OCI-LY1 (cell line): Measurements from ENCODE around the gene TIAM1.

Experiments used
- H2AFZ ChIP-seq: fragments of 200-600 bp; sonication (generic), shearing (Covaris generic); 2 replicates; pipeline ENCODE4 v1.6.0; 2014; ENCODE audit warnings: antibody characterized with exemption, mild to moderate bottlenecking, low read length
- H3F3A ChIP-seq: fragments of 200-600 bp; sonication (generic), shearing (Covaris generic); 2 replicates; pipeline ENCODE4 v1.6.0; 2014; ENCODE audit warnings: mild to moderate bottlenecking, antibody characterized with exemption, low read length, moderate library complexity; ENCODE audit not compliant: insufficient read depth
- H3K27ac ChIP-seq: fragments of 200-600 bp; sonication (generic); 2 replicates; pipeline ENCODE4 v1.5.1; 2014; ENCODE audit warnings: low read length, mixed run types, mild to moderate bottlenecking, low read depth; ENCODE audit not compliant: poor library complexity, severe bottlenecking
- H3K27me3 ChIP-seq: fragments of 200-600 bp; sonication (generic); 2 replicates; pipeline ENCODE4 v1.6.0; 2014; ENCODE audit warnings: antibody characterized with exemption, mild to moderate bottlenecking, low read length, moderate library complexity; ENCODE audit not compliant: insufficient read depth
- H3K36me3 ChIP-seq: fragments of 200-600 bp; sonication (generic); 2 replicates; pipeline ENCODE4 v1.6.1; 2014; ENCODE audit warnings: mild to moderate bottlenecking, antibody characterized with exemption, low read length, moderate library complexity, mixed read lengths; ENCODE audit not compliant: insufficient read depth
- H3K4me1 ChIP-seq: fragments of 200-600 bp; sonication (generic); 2 replicates; pipeline ENCODE4 v1.5.1; 2014; ENCODE audit warnings: mild to moderate bottlenecking, low read length, moderate library complexity; ENCODE audit not compliant: insufficient read depth, severe bottlenecking
- H3K4me2 ChIP-seq: fragments of 200-600 bp; sonication (generic), shearing (Covaris generic); 2 replicates; pipeline ENCODE4 v1.6.1; 2014; ENCODE audit warnings: low read length
- H3K4me3 ChIP-seq: fragments of 200-600 bp; sonication (generic); 2 replicates; pipeline ENCODE4 v1.5.1; 2014; ENCODE audit warnings: low read length, low read depth, mild to moderate bottlenecking, mixed read lengths; ENCODE audit not compliant: poor library complexity, severe bottlenecking
- H3K79me2 ChIP-seq: fragments of 200-600 bp; shearing (Covaris generic); 2 replicates; pipeline ENCODE4 v1.6.1; 2016; ENCODE audit warnings: mixed run types, low read length, mixed read lengths; ENCODE audit not compliant: insufficient read depth
- H3K9ac ChIP-seq: fragments of 200-600 bp; sonication (generic), shearing (Covaris generic); 2 replicates; pipeline ENCODE4 v1.6.1; 2014; ENCODE audit warnings: mild to moderate bottlenecking, low read length, mixed read lengths
- H3K9me2 ChIP-seq: fragments of 200-600 bp; sonication (generic), shearing (Covaris generic); 2 replicates; pipeline ENCODE4 v1.6.1; 2014; ENCODE audit warnings: low read depth, mild to moderate bottlenecking, low read length, mixed read lengths
- H3K9me3 ChIP-seq: fragments of 200-600 bp; shearing (Covaris generic); 2 replicates; pipeline ENCODE4 v1.6.1; 2014; ENCODE audit warnings: low read length, mixed read lengths
- H4K20me1 ChIP-seq: fragments of 200-600 bp; sonication (generic), shearing (Covaris generic); 2 replicates; pipeline ENCODE4 v1.6.0; 2016; ENCODE audit warnings: mild to moderate bottlenecking, low read length; ENCODE audit not compliant: insufficient read depth
- CTCF ChIP-seq: fragments of 200-600 bp; sonication (generic), shearing (Covaris generic); IDR thresholded peaks from 2 replicates; pipeline ENCODE4 v1.5.1; 2017; ENCODE audit warnings: mild to moderate bottlenecking, antibody characterized with exemption, low read length, moderate library complexity, mixed read lengths
- EZH2 ChIP-seq: fragments of 200-600 bp; sonication (generic), shearing (Covaris generic); IDR thresholded peaks from 2 replicates; pipeline ENCODE4 v1.8.0; 2017; ENCODE audit warnings: borderline replicate concordance, mixed run types, mild to moderate bottlenecking, antibody characterized with exemption, low read length, moderate library complexity, mixed read lengths

TIAM1 gene

GRCh38 chr21:31185663-31186062 lies 158.4 kb downstream of the TIAM1 start:
- Histone ChIP-seq H3K9me2 (no peaks in the 10 kb centered on the region), H3K79me2 (no peaks in the 10 kb centered on the region), H3K4me3 (no peak overlapping the region), H3K4me1 (peaks cover 28% of the 10 kb centered on the region), H3K36me3 (no peaks in the 10 kb centered on the region), H3F3A (no peaks in the 10 kb centered on the region), H3K27ac (no peak overlapping the region), H3K4me2 (no peak overlapping the region), H3K27me3 (no peaks in the 10 kb centered on the region), H3K9ac (no peak overlapping the region), H3K9me3 (no peaks in the 10 kb centered on the region), H2AFZ (no peak overlapping the region), H4K20me1 (no peaks in the 10 kb centered on the region)
- TF ChIP-seq CTCF: no peak
- no peak for TF ChIP-seq EZH2

- H3K4me3 ChIP-seq: no peak overlapping the region
- no peaks in the 10 kb centered on the region for H3K9me3 ChIP-seq
- no peaks in the 10 kb centered on the region for H3K9me2 ChIP-seq
- H3K9ac ChIP-seq: no peak overlapping the region
- H2AFZ ChIP-seq: no peak overlapping the region
- TF ChIP-seq EZH2 (no peak), CTCF (no peak)
- no peaks in the 10 kb centered on the region for H3K27me3 ChIP-seq
- H3K36me3 ChIP-seq: no peaks in the 10 kb centered on the region
- peaks cover 33% of the 10 kb centered on the region for H3K4me1 ChIP-seq
- peak overlapping the region; percentile 36 for H3K27ac ChIP-seq
- no peaks in the 10 kb centered on the region for H3F3A ChIP-seq
- H4K20me1 ChIP-seq: no peaks in the 10 kb centered on the region
- H3K79me2 ChIP-seq: no peaks in the 10 kb centered on the region
- H3K4me2 ChIP-seq: no peak overlapping the region
Observed at GRCh38 chr21:31184876-31185275, 159.2 kb downstream of the TIAM1 start.

GRCh38 chr21:31184459-31184858 lies 159.6 kb downstream of the TIAM1 start:
- no peak for TF ChIP-seq EZH2
- TF ChIP-seq CTCF: no peak
- Histone ChIP-seq H3K4me3 (no peak overlapping the region), H3K36me3 (no peaks in the 10 kb centered on the region), H3F3A (no peaks in the 10 kb centered on the region), H3K4me1 (peaks cover 33% of the 10 kb centered on the region), H3K79me2 (no peaks in the 10 kb centered on the region), H3K27me3 (no peaks in the 10 kb centered on the region), H3K9me2 (no peaks in the 10 kb centered on the region), H3K27ac (peak overlapping the region; percentile 36), H3K9ac (no peak overlapping the region), H3K4me2 (no peak overlapping the region), H2AFZ (no peak overlapping the region), H4K20me1 (no peaks in the 10 kb centered on the region), H3K9me3 (no peaks in the 10 kb centered on the region)
